ENCODE data around the gene PAPLN. TPM values are rescaled to one million over a fixed set of nuclear protein-coding genes. Genes with fewer than 3 reads are reported as not detected.

PAPLN gene
- total RNA-seq, 1 donor from 2014 or later = 4.1 TPM

DNA sequence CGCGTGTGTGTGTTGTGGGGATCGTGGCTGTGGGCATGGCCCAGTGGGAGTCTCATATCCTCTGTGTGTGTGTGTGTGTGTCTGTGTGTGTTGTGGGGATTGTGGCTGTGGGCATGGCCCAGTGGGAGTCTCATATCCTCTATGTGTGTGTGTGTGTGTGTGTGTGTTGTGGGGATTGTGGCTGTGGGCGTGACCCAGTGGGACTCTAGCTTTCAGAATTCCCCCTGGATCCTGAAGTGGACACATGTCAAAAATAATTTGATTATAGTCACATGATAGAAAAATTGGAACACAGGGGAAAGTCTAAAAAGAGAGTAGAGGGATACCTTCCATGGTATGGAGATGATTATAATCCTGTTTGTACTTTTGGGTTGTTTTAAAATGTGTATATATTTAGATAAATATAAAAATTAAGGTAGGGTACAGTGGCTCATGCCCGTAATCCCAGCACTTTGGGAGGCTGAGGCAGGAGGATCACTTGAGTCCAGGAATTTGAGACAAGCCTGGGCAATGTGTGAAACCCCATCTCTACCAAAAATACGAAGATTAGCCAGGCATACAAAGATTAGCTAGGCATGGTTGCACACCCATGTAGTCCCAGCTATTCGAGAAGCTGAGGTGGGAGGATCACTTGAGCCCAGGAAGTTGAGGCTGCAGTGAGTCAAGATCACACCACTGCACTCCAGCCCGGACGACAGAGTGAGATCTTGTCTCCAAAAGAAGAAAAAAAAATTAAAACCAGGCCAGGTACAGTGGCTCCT is 11.0 kb downstream of the PAPLN start:
- Mint-ChIP-seq H3K4me1 (peaks cover 4% of the 10 kb centered on the region), H3K4me3 (no peak overlapping the region), H3K9me3 (no peaks in the 10 kb centered on the region), H3K27ac (ENCODE audit: unreplicated experiment) (no peak overlapping the region), H3K27me3 (ENCODE audit: low read depth) (peaks cover 6% of the 10 kb centered on the region), H3K36me3 (ENCODE audit: low read depth) (no peaks in the 10 kb centered on the region)
- TF ChIP-seq, protein P1, sequence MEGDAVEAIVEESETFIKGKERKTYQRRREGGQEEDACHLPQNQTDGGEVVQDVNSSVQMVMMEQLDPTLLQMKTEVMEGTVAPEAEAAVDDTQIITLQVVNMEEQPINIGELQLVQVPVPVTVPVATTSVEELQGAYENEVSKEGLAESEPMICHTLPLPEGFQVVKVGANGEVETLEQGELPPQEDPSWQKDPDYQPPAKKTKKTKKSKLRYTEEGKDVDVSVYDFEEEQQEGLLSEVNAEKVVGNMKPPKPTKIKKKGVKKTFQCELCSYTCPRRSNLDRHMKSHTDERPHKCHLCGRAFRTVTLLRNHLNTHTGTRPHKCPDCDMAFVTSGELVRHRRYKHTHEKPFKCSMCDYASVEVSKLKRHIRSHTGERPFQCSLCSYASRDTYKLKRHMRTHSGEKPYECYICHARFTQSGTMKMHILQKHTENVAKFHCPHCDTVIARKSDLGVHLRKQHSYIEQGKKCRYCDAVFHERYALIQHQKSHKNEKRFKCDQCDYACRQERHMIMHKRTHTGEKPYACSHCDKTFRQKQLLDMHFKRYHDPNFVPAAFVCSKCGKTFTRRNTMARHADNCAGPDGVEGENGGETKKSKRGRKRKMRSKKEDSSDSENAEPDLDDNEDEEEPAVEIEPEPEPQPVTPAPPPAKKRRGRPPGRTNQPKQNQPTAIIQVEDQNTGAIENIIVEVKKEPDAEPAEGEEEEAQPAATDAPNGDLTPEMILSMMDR (conservative IDR thresholded peaks at IDR 0.05) = no peak
- DNase-seq (ENCODE audit: low read depth, low spot score) = no peak

DNA sequence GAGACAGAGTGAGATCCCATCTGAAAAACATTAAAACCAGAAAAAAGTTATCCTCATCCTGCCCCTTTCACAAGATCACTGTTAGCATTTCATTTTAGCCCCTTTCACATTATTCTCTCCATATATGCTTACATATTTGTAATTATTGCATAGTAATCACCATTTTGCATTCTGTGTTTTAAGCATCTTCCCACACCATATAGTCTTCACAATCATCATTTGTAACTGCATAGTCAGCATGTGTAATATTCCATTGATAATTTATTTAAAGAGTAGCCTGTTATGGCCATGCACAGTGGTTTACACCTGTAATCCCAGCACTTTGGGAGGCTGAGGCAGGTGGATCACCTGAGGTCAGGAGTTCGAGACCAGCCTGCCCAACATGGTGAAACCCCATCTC is 11.8 kb downstream of the PAPLN start:
- H3K4me1 Mint-ChIP-seq = peaks cover 4% of the 10 kb centered on the region
- H3K9me3 Mint-ChIP-seq = no peaks in the 10 kb centered on the region
- no peak overlapping the region for H3K27ac Mint-ChIP-seq (ENCODE audit: unreplicated experiment)
- DNase-seq (ENCODE audit: low read depth, low spot score) = no peak
- H3K4me3 Mint-ChIP-seq = no peak overlapping the region
- TF ChIP-seq, protein P1 (conservative IDR thresholded peaks at IDR 0.05) = no peak
- H3K27me3 Mint-ChIP-seq (ENCODE audit: low read depth) = no peaks in the 10 kb centered on the region
- no peaks in the 10 kb centered on the region for H3K36me3 Mint-ChIP-seq (ENCODE audit: low read depth)

DNA sequence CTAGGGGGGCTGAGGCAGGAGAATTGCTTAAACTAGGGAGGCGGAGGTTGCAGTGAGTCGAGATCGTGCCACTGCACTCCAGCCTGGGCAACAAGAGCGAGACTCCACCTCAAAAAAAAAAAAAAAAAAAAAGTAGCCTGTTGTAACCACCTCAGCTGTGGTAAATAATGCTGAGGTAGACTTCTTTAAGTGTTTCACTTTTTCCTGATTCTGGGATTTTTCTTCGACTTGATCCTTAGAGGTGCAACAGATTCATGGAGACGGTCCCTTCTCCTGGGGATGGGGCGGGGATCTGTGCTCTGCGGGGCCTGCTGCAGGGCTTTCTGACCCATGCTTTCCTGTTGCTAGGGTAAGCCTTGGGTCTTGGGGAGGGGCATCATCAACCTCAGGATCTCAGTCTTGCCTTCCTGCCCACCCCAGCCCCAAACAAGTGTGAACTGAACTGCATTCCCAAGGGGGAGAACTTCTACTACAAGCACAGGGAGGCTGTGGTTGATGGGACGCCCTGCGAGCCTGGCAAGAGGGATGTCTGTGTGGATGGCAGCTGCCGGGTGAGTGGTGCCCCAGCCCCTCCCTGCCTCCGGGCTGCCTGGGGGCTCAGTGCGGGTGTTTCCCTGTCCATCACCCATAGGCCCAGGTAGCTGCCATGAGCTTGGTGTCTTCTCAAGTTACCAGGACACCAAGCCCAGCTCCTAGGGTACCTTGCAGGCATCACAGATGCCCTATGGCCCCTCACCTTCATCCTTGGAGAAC is 12.4 kb downstream of the PAPLN start:
- Mint-ChIP-seq H3K27me3 (ENCODE audit: low read depth) (no peaks in the 10 kb centered on the region), H3K27ac (ENCODE audit: unreplicated experiment) (no peak overlapping the region), H3K4me1 (peaks cover 4% of the 10 kb centered on the region), H3K4me3 (no peak overlapping the region), H3K36me3 (ENCODE audit: low read depth) (no peaks in the 10 kb centered on the region), H3K9me3 (no peaks in the 10 kb centered on the region)
- TF ChIP-seq, protein P1 (conservative IDR thresholded peaks at IDR 0.05) = no peak
- DNase-seq (ENCODE audit: low read depth, low spot score) = no peak

DNA sequence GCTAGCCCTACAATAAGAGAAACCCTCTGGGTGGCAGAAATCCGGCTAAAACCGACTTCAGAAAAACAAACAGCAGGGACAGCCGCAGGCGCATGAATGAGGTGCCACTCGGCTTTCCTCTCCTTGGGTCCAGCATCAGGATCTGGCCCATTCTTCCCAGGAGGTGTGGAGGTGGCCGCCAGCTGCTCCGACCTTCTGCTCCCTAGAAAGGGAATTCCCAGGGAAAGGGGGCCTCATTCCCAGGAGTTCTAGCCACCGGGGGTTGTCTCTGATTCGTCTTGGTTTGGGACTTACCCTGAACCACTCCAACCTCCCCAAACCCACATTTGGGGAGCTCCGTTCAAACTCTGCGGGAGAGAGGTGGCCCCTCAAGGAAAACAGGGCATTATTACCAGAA is 13.0 kb downstream of the PAPLN start:
- H3K4me1 Mint-ChIP-seq = peaks cover 4% of the 10 kb centered on the region
- no peaks in the 10 kb centered on the region for H3K27me3 Mint-ChIP-seq (ENCODE audit: low read depth)
- no peak overlapping the region for H3K4me3 Mint-ChIP-seq
- TF ChIP-seq, protein P1 (conservative IDR thresholded peaks at IDR 0.05) = no peak
- no peak overlapping the region for H3K27ac Mint-ChIP-seq (ENCODE audit: unreplicated experiment)
- no peaks in the 10 kb centered on the region for H3K36me3 Mint-ChIP-seq (ENCODE audit: low read depth)
- DNase-seq (ENCODE audit: low read depth, low spot score) = no peak
- H3K9me3 Mint-ChIP-seq = no peaks in the 10 kb centered on the region

DNA sequence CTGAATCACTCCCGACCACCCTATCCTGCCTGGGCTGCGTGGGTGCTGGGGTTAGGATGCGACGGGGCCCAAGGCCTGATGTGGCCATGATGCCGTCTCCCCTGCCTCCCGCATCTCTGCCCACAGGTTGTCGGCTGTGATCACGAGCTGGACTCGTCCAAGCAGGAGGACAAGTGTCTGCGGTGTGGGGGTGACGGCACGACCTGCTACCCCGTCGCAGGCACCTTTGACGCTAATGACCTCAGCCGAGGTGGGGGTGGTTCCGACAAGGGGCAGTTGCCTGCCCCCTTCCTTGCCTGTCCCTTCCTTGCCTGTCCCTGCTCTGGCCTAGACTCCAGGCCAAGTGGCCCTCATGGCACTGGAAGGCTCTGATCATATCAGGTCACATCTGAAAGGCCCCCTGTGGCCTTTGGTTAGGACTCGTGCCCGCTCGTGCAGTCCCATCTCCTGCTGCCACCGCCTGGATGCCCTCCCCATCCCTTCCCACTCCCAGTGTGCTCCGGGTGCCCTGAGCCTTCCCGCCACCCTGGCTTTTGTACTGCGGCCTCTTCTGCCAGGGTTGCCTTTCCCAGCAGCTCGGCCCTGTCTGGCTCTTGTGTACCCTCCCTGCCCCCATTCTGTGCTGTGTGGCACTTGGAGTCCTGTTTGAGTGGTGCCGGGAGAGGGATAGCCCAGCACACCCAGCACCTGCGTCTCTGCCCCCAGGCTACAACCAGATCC is 13.6 kb downstream of the PAPLN start:
- Mint-ChIP-seq H3K27me3 (ENCODE audit: low read depth) (no peaks in the 10 kb centered on the region), H3K27ac (ENCODE audit: unreplicated experiment) (no peak overlapping the region), H3K36me3 (ENCODE audit: low read depth) (no peaks in the 10 kb centered on the region), H3K9me3 (no peaks in the 10 kb centered on the region), H3K4me1 (peaks cover 4% of the 10 kb centered on the region), H3K4me3 (no peak overlapping the region)
- no peak for DNase-seq (ENCODE audit: low read depth, low spot score)
- TF ChIP-seq, protein P1 (conservative IDR thresholded peaks at IDR 0.05) = no peak
